GM12801 (cell line): Measurements from ENCODE around the gene EVI2B.

ENCODE experiments used
- TF ChIP-seq, protein P1 (sequence below): IDR thresholded peaks from one replicate; pipeline ENCODE4 v1.5.1; 2011; ENCODE audit warnings: control low read depth; ENCODE audit not compliant: insufficient read length; ENCODE audit errors: extremely low read depth

EVI2B gene

DNA sequence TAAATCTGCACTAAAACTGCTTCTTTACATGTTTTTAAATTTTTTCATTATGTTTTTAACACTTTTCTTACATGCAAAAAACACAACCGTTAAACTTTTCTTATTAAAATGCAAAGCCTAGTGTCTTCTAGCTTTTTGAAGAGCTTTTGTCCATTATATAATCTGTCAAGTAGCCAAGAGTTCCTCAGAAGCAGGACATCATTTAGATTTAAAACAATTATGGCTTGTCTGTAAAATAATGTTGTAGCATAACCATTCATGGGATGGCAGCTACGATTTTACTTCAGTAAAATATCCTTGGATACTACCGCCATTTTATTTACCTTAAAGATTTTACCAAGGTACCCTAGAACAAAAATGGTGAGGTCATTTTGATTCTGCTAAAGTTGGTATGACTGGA is 19.6 kb downstream of the EVI2B start:
- TF ChIP-seq, protein P1, sequence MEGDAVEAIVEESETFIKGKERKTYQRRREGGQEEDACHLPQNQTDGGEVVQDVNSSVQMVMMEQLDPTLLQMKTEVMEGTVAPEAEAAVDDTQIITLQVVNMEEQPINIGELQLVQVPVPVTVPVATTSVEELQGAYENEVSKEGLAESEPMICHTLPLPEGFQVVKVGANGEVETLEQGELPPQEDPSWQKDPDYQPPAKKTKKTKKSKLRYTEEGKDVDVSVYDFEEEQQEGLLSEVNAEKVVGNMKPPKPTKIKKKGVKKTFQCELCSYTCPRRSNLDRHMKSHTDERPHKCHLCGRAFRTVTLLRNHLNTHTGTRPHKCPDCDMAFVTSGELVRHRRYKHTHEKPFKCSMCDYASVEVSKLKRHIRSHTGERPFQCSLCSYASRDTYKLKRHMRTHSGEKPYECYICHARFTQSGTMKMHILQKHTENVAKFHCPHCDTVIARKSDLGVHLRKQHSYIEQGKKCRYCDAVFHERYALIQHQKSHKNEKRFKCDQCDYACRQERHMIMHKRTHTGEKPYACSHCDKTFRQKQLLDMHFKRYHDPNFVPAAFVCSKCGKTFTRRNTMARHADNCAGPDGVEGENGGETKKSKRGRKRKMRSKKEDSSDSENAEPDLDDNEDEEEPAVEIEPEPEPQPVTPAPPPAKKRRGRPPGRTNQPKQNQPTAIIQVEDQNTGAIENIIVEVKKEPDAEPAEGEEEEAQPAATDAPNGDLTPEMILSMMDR: no peak

DNA sequence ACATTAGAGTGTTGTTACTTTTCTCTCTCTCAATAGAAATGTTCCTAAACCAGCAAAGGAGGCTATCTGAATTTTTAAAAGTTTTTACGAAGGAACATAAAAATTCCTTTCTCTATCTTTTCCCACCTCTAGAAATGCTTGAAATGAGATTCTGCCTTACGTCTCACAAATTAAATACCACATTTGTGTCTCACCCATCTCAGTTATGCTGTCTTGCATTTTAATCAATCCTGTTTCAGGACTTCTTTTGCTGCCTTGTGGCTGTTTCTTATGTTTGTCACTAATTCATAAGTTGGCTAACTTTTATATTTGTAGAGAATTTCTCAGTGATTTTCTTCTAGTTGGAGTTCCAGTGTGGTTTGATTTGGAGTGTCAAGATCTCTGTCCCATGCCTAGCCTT is 20.3 kb downstream of the EVI2B start:
- TF ChIP-seq, protein P1: no peak

DNA sequence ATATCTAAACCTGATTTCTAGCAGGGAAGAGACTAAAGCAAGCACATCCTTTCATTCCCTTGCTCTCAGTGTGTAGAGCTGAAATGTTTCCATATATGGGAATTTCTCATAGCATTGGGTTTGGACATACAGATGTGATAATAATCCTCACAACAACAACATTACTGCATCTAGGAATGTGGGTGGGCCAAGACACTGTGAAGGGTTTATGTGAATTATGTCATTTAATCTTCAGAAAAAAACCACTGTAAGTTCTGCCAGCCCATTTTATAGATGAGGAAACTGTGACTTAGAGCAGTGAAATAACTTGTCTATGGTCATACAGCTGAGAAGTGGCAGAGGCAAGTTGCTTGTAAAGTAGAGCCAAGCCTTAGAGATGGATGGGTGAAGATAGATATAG is 22.0 kb downstream of the EVI2B start:
- TF ChIP-seq, protein P1: no peak

DNA sequence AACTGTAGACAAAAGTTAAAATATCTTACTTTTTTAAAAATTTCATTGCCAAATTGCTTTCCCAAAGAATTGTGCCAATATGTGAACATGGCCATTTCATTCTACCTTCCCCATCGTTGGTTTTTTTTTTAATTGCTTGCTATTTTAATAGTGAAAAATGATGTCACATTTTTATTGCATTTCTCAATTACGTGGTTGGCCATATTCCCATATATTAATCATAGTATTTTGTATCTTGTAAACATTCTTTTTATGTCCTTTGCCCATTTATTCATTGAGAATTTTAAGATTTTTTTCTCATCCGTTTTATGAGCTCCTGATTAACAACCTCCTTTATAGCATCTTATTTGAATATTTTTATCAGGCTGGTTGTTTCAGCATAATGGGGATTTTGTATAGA is 24.1 kb downstream of the EVI2B start:
- TF ChIP-seq, protein P1: no peak

DNA sequence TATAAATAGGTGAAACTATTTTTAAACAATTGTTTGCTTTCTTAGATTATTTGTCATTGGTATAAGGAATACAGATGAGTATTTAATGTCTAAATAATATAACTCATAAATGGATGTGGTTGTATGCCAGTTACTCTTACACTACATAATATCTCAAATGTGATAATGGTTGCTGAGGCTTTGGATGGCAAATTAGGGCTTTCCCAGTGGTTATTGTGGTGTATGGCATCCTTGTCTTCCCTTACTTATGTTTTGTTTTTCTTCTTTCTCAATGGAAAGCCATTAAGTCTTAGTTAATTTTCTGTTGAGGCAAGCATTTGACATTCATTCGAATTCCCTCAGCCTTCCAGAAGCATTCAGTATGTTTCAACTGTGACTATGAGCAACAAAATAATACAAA is 27.3 kb downstream of the EVI2B start:
- TF ChIP-seq, protein P1: no peak

DNA sequence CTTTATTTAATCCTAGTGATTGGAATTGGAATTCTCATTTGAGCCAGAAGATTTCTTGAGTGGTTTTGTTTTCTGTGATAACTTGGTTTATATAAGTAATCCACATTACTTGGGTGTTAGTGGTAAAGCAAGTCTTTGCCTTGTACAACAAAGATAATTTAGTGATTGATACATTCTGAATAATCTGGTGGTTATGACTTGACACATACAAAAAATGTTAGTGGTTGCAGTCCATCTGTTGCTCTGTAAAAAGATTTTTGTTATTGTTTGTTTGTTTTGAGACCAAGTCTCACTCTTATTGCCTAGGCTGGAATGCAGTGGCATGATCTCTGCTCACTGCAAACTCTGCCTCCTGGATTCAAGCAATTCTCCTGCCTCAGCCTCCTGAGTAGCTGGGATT is 30.0 kb downstream of the EVI2B start:
- TF ChIP-seq, protein P1: no peak

DNA sequence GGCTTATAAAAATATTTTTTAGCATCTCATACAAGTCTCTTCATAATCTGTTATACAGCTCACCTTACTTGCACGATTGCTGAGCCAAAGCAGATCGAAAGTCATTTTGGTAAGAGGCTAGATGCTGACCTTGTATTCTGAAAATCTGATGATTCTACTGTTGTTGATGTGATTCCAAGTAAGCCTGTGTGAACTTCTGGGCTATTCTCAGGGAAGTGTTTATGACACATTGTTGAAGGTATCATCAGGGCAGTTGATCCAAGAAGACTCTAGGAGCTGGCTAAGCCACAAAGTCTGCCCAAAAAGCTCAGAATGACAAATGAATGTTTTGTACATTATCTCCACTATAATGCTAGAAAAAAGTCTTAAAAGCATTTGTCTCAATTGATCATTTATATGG is 32.8 kb downstream of the EVI2B start:
- TF ChIP-seq, protein P1: no peak

DNA sequence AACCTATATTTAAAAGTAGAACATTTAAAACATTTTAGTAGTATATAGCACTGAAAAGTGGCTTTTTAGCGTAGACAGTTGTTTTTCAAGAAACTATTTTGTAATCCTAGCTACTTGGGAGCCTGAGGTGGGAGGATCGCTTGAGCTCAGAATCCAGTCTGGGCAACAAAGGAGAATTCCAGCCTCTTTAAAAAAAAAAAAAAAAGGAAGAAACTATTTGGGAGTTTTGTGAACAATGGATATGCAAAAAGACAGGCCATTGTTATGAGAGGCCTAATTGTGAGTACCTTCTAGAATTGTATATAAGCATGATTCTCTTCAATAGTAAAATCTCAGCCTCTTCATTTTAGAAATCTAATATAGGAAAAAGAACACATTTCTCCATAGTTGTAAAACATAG is 34.5 kb downstream of the EVI2B start:
- TF ChIP-seq, protein P1: no peak
